Adrenal gland (tissue), 12 donors: ENCODE results near the gene C16orf89. TPM values are rescaled to one million over a fixed set of nuclear protein-coding genes. Genes with fewer than 3 reads are reported as not detected.
"Not testable (repeated sequence)": the region's sequence is repeated elsewhere in the genome, so short reads cannot be mapped to it uniquely, and the experiment has no call there.

ENCODE experiments used
- DNase-seq, 7 donors: peaks; one replicate each; pipeline ENCODE4 v3.0.0-alpha.2; 2019 to 2020
- H3K27ac ChIP-seq, 5 donors: fragments of 200-600 bp; sonication (generic) in 4 of 5; 1 replicate in 3 of 5; 2 replicates in 2 of 5; pipeline versions ENCODE4 v1.5.1 to v1.8.0; 2016 to 2020; ENCODE audit warnings: mild to moderate bottlenecking in 1 of 5
- H3K27me3 ChIP-seq: fragments of 200-600 bp; 2 replicates; pipeline ENCODE4 v1.8.0; 2021
- H3K36me3 ChIP-seq, 2 donors: fragments of 200-600 bp; replicated peaks in 1 of 2; 1 replicate in 1 of 2; 2 replicates in 1 of 2; pipeline versions ENCODE4 v1.5.1 to v1.8.0; 2018 to 2022
- H3K4me1 ChIP-seq, 2 donors: fragments of 200-600 bp; replicated peaks in 1 of 2; 1 replicate in 1 of 2; 2 replicates in 1 of 2; pipeline versions ENCODE4 v1.5.1 to v1.8.0; 2018 to 2021
- H3K4me3 ChIP-seq, 4 donors: fragments of 200-600 bp; sonication (generic) in 3 of 4; one replicate each; pipeline ENCODE4 v1.5.1; 2016 to 2018
- H3K9me3 ChIP-seq, 3 donors: fragments of 200-600 bp; sonication (generic) in 1 of 3; replicated peaks in 1 of 3; 1 replicate in 2 of 3; 2 replicates in 1 of 3; pipeline versions ENCODE4 v1.5.1 to v1.8.0; 2016 to 2021
- CTCF ChIP-seq, 6 experiments: fragments of 450-650 bp in 4 of 6; fragments of 200-600 bp in 2 of 6; sonication (generic) in 1 of 6; IDR thresholded peaks; 1 replicate in 5 of 6; 2 replicates in 1 of 6; pipeline versions ENCODE4 v1.5.1 to v1.8.0; 2016 to 2021; ENCODE audit warnings: antibody characterized with exemption in 6 of 6, mild to moderate bottlenecking in 2 of 6, moderate library complexity in 1 of 6
- POLR2A ChIP-seq, 2 donors: fragments of 450-650 bp; IDR thresholded peaks; one replicate each; pipeline ENCODE4 v1.6.1; 2017; ENCODE audit warnings: antibody characterized with exemption in 2 of 2, mild to moderate bottlenecking in 2 of 2, moderate library complexity in 1 of 2
- WGBS, 4 donors: extraction: QIAGEN DNeasy Blood & Tissue Kit in 2 of 4; methylation state at CpG; one replicate each; pipeline versions ENCODE4 v1.1.5 to v1.1.7; 2013 to 2017; 5-methylcytosine and 5-hydroxymethylcytosine counted together
- intact Hi-C, 2 donors: fragments of 100-400 bp; cut with DNase I; formaldehyde crosslinking; loops; one replicate each; pipeline versions ENCODE4 v1.14.1 to v1.15.0; 2022 to 2023
- polyA plus RNA-seq, 3 donors: library from polyadenylated mRNA; stranded (reverse); fragments of 200-250 nt in 2 of 3; fragments of 350-450 nt in 1 of 3; fragmentation: Illumina TruSeq in 1 of 3; extraction: RNeasy Lipid Tissue Mini Kit (QIAGEN cat#74804) in 1 of 3; gene quantifications; one replicate each; pipeline ENCODE4 v1.2.3, GENCODE V29; 2013 to 2014
- total RNA-seq, 9 donors: library from RNA; depleted of rRNA in 4 of 9; stranded (reverse); fragments of >200 nt in 4 of 9; fragments of 120-200 nt in 1 of 9; fragmentation: NEBNext Ultra II Directional in 1 of 9; extraction: Animal tissue kit (Norgen Biotek cat#: 25700) in 1 of 9; gene quantifications; one replicate each; pipeline versions ENCODE4 v1.1.0 to v1.2.4, GENCODE V29; 2013 to 2023
- donor health status: healthy with polysubstance abuse.
- donor health status: Bipolar disorder and iron deficiency.
- donor health status: DM: yes; HTN: yes; CAD: no.
- donor health status: DM: no; HTN: no; CAD: no.
- donor health status: DM: no; HTN: no; CAD: no.
- donor health status: DM: yes; HTN: yes; CAD: no.

C16orf89 gene
- total and polyA plus RNA-seq, 12 donors: 1.00 to 27.9 (median 4.6) TPM

- H3K27ac ChIP-seq: no peak overlapping the region
- no peak for TF ChIP-seq POLR2A (IDR thresholded peaks at IDR 0.05)
- TF ChIP-seq CTCF (IDR thresholded peaks at IDR 0.05): no peak
- no peaks in the 10 kb centered on the region for H3K9me3 ChIP-seq
- no peaks in the 10 kb centered on the region for H3K27me3 ChIP-seq
- no peak for DNase-seq
- intact Hi-C loops: no loop called here
- H3K4me3 ChIP-seq: no peak overlapping the region
- H3K36me3 ChIP-seq: no peaks in the 10 kb centered on the region
- WGBS, 4 donors: 83 to 91% (median 87%) methylated on average over 2 of the region's 2 CpGs
- no peaks in the 10 kb centered on the region for H3K4me1 ChIP-seq
These were observed 18.8 kb downstream of the C16orf89 start for GRCh38 chr16:5046914-5047313.

- H3K27me3 ChIP-seq: no peaks in the 10 kb centered on the region
- H3K9me3 ChIP-seq: no peaks in the 10 kb centered on the region
- DNase-seq: no peak
- no peak for TF ChIP-seq CTCF (IDR thresholded peaks at IDR 0.05)
- TF ChIP-seq POLR2A (IDR thresholded peaks at IDR 0.05): no peak
- intact Hi-C loops: no loop called here
- WGBS, 4 donors: 79 to 92% (median 88%) methylated on average over 5 to 10 of the region's 10 CpGs
- no peak overlapping the region for H3K4me3 ChIP-seq
- H3K4me1 ChIP-seq: no peaks in the 10 kb centered on the region
- no peak overlapping the region for H3K27ac ChIP-seq
- no peaks in the 10 kb centered on the region for H3K36me3 ChIP-seq
These were observed 20.1 kb downstream of the C16orf89 start for GRCh38 chr16:5045499-5046115.

- WGBS, 4 donors: 92 to 98% (median 94%) methylated on average over 11 of the region's 11 CpGs
- DNase-seq, H3K27me3 ChIP-seq, H3K9me3 ChIP-seq, H3K27ac ChIP-seq, H3K36me3 ChIP-seq, H3K4me1 ChIP-seq, intact Hi-C loops, H3K4me3 ChIP-seq: not testable (repeated sequence)
These were observed 21.2 kb downstream of the C16orf89 start for GRCh38 chr16:5044581-5044980.

- Histone ChIP-seq H3K27ac (no peak overlapping the region), H3K9me3 (no peaks in the 10 kb centered on the region), H3K27me3 (no peaks in the 10 kb centered on the region), H3K36me3 (no peaks in the 10 kb centered on the region), H3K4me1 (no peaks in the 10 kb centered on the region), H3K4me3 (no peak overlapping the region)
- TF ChIP-seq POLR2A (IDR thresholded peaks at IDR 0.05): no peak
- no peak for TF ChIP-seq CTCF (IDR thresholded peaks at IDR 0.05)
- intact Hi-C loops: no loop called here
- no peak for DNase-seq
- WGBS, 4 donors: 90 to 98% (median 93%) methylated on average over 7 to 8 of the region's 8 CpGs
These were observed 21.7 kb downstream of the C16orf89 start for GRCh38 chr16:5044011-5044540.

GRCh38 chr16:5042574-5043171 is 23.1 kb downstream of the C16orf89 start:
- no peak overlapping the region for H3K27ac ChIP-seq
- DNase-seq: no peak
- H3K4me1 ChIP-seq: no peaks in the 10 kb centered on the region
- intact Hi-C loops: no loop called here
- WGBS, 4 donors: 69 to 87% (median 80%) methylated on average over 11 to 14 of the region's 14 CpGs
- H3K36me3 ChIP-seq: no peaks in the 10 kb centered on the region
- H3K9me3 ChIP-seq: no peaks in the 10 kb centered on the region
- H3K27me3 ChIP-seq: no peaks in the 10 kb centered on the region
- no peak for TF ChIP-seq POLR2A (IDR thresholded peaks at IDR 0.05)
- no peak for TF ChIP-seq CTCF (IDR thresholded peaks at IDR 0.05)
- H3K4me3 ChIP-seq: no peak overlapping the region
